ENCODE measurements around the gene TACC3. TPM values are rescaled to one million over a fixed set of nuclear protein-coding genes. Genes with fewer than 3 reads are reported as not detected.

TACC3 gene
- total RNA-seq, 1 experiment from 2014 or later, result 106 TPM

Other genes starting within 250 kb of the TACC3 start
- 7.0 TPM for gene FAM53A, start 37.2 kb upstream of the TACC3 start, total RNA-seq (2021; ENCODE audit: unreplicated experiment)
- gene SLBP, start 9.2 kb upstream of the TACC3 start, total RNA-seq (2021; ENCODE audit: unreplicated experiment), result 73.4 TPM
- gene TMEM129, start 198 bp upstream of the TACC3 start, total RNA-seq (2021; ENCODE audit: unreplicated experiment), result 32.6 TPM
- 8.2 TPM for gene FGFR3, start 71.8 kb downstream of the TACC3 start, total RNA-seq (2021; ENCODE audit: unreplicated experiment)
- 67.6 TPM for gene LETM1, start 134.6 kb downstream of the TACC3 start, total RNA-seq (2021; ENCODE audit: unreplicated experiment)
- gene NSD2, start 149.9 kb downstream of the TACC3 start, total RNA-seq (2021; ENCODE audit: unreplicated experiment), result 116 TPM

Measured in Panc1 (cell line).